ENCODE measurements around the gene SYNCRIP. TPM values are rescaled to one million over a fixed set of nuclear protein-coding genes. Genes with fewer than 3 reads are reported as not detected.
"Not testable (repeated sequence)": the region's sequence is repeated elsewhere in the genome, so short reads cannot be mapped to it uniquely, and the experiment has no call there.

SYNCRIP gene
- 100 to 1,000 TPM; 113 to 147 TPM for total RNA-seq
- long read RNA-seq, donor 1, full-length matches to known transcripts = 9 of 29 reads
- long read RNA-seq, donor 1, partial matches to known transcripts = 8 of 29 reads
- long read RNA-seq, donor 1, other reads (novel, unspliced or antisense) = 12 of 29 reads
- long read RNA-seq, donor 2, full-length matches to known transcripts = 7 of 152 reads
- long read RNA-seq, donor 2, partial matches to known transcripts = 128 of 152 reads
- long read RNA-seq, donor 2, other reads (novel, unspliced or antisense) = 17 of 152 reads

DNA sequence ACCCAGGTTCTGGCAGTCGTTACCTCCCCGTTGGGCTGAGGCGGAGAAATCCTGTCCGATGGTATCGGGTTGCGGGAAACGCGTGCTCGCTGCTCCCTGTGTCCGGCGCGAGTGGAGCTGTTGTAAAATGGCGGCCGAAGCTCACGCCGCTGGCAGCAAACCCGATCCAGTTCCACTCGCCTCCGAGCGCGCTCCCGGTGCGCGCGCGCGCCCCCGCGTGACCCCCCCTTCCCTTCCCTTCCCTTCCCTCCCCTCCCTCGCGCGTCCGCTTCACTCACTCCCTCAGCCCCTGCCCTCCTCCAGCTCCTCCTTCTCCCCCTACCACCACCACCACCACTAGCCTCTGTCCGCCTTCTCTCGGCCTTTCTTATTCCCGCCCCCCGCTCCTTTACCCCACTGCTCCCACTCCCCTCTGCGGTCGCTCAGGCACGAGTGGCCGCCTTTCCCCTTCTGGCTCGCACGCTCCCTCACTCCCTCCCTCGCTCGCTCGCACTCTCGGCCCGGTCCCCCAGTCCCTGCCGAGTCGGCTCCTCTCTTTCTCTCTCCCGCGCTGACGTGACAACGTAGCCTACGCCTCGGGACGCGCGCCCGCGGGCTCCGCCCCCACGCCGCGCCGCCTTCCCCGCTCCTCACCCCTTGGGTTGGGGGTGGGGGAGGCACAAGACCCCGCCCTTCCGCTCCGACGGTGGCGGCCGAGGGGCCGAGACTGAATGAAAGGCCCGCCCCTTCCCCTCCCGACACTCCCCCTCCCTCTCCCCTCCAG lies at the start of gene SYNCRIP:
TSS of gene SYNCRIP (minus strand) at position 113 of the 763 bp plus-strand sequence. CDS start 1,447 bp downstream, outside the sequence.
- intact Hi-C loops (cut with DNase I) = loop anchor here in 1 of 2 donors (2.0 kb wide), 1 partner anchor 36 kb away; no protein-coding TSS in a partner anchor
- DNase-seq (ENCODE audit: low spot score) = peak; percentile 100

GRCh38 chr6:85691478-85691877 lies 48.8 kb upstream of the SYNCRIP start:
- intact Hi-C loops (cut with DNase I) = no loop called here
- DNase-seq (ENCODE audit: low spot score) = no peak

- intact Hi-C loops (cut with DNase I) = no loop called here
- DNase-seq (ENCODE audit: low spot score) = no peak
Observed at GRCh38 chr6:85690071-85690470, 47.4 kb upstream of the SYNCRIP start.

GRCh38 chr6:85685713-85686112 lies 43.0 kb upstream of the SYNCRIP start:
- intact Hi-C loops (cut with DNase I) = no loop called here
- no peak for DNase-seq (ENCODE audit: low spot score)

DNA sequence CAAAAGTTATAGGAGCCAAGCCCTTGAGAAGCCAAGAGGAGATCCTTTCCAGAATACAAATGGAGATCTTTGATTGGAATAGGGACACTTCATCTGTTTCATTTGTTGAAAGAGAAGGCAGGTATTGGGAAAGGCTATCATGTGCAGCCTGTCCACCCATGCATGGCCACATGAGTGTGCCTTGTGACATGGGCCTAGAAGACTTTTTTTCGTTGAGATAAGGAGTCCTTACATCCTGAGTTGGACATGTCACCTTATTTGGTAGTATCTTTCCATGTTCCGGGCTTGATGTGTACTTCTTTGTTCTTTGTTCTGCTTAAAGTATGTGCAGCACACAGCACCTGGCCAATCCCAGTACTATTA lies 42.1 kb upstream of the SYNCRIP start:
- DNase-seq (ENCODE audit: low spot score) = no peak
- intact Hi-C loops (cut with DNase I) = no loop called here

- intact Hi-C loops (cut with DNase I) = no loop called here
- DNase-seq (ENCODE audit: low spot score) = no peak
Observed at GRCh38 chr6:85684133-85684808, 41.6 kb upstream of the SYNCRIP start.

GRCh38 chr6:85681899-85682298 lies 39.2 kb upstream of the SYNCRIP start:
- intact Hi-C loops (cut with DNase I) = not testable (repeated sequence)

GRCh38 chr6:85680388-85680787 lies 37.7 kb upstream of the SYNCRIP start:
- DNase-seq (ENCODE audit: low spot score) = no peak
- intact Hi-C loops (cut with DNase I) = no loop called here

More at GRCh38 chr6:85681899-85682298, 39.2 kb upstream of the SYNCRIP start:
- DNase-seq (ENCODE audit: low spot score) = not testable (repeated sequence)

- intact Hi-C loops (cut with DNase I) = loop anchor here in 1 of 2 donors (2.0 kb wide), 1 partner anchor 37 kb away; the partner anchor contains the start of gene SYNCRIP
- DNase-seq (ENCODE audit: low spot score) = no peak
Observed at GRCh38 chr6:85679445-85680123, 36.9 kb upstream of the SYNCRIP start.

DNA sequence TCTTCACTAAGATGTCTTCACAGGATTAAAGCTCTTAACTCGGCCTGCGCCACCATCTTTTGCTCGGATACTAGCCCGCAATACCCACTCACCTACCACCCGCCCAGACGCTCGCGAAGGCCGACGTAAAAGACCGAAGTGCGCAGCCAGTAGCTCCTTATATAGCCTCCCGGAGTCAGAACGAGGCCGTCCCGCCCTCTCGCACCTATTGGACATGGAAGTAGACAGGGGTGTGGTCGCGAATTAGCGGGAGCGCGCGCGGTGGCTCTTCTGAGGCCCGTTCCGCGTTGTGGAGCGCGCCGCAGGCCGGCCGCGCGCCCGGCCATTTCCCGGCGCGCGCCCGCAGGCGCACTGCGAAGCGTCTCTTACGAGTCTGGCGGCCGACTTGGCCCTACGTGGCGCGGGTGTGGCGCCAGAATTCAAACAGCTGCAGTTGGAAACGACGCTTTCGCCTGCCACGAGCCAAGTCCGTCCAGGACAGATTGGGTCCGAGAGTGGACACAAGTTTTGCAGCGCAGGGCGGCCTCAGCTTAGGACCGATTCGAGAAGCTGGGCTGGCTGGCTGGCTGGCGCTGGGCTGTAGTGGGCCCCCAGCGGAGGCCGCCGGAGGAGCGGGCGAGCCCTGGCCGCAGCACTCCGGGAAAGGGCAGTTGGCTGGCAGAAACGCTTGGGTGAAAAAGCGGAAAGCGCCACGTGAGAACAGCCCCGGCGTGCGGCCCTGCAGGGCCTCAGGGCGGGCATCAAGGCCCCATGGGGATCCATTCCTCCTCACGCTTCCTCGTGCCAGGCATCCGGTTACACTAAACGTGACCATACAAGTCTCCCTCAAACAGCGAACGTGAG lies 36.1 kb upstream of the SYNCRIP start:
- DNase-seq (ENCODE audit: low spot score) = peak; percentile 99
- intact Hi-C loops (cut with DNase I) = loop anchor here in 1 of 2 donors (2.0 kb wide), 1 partner anchor 36 kb away; the partner anchor contains the start of gene SYNCRIP

DNA sequence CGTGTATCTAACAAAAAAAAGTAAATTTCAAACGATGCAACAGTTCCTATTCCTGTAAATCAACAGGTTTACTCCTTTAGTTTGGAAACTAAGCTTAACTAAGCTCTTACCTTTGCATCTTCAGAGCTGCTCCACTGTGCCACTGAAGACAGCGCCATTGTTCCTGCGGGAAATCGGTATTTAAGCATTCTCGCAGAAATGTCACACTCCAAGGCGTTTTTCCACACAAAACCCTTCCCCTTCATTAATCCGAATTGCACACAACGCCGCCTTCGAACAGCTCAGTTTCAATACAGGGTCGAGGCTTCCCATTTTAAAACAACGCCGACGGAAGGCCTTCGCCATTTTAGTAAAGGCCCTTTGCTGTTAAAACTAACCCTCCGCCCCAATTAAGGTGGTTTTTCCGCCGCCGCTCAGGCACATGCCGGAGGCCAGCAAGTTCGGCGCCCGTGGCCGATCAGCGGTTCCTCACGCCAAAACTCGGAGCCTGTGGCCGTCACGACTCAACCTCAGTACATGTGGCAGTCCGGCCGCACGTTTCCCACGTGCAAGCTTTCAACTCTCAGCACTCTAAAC lies 35.4 kb upstream of the SYNCRIP start:
- DNase-seq (ENCODE audit: low spot score) = no peak

GRCh38 chr6:85677234-85677956 lies 34.7 kb upstream of the SYNCRIP start:
- no peak for DNase-seq (ENCODE audit: low spot score)
- intact Hi-C loops (cut with DNase I) = no loop called here

More for the DNA sequence above, 35.4 kb upstream of the SYNCRIP start:
- intact Hi-C loops (cut with DNase I) = loop anchor here in 1 of 2 donors (2.0 kb wide), 1 partner anchor 35 kb away; the partner anchor contains the start of gene SYNCRIP

- no peak for DNase-seq (ENCODE audit: low spot score)
- intact Hi-C loops (cut with DNase I) = no loop called here
Observed at GRCh38 chr6:85676086-85676729, 33.5 kb upstream of the SYNCRIP start.

- intact Hi-C loops (cut with DNase I) = no loop called here
- DNase-seq (ENCODE audit: low spot score) = no peak
Observed at GRCh38 chr6:85675030-85675819, 32.5 kb upstream of the SYNCRIP start.

- intact Hi-C loops (cut with DNase I) = no loop called here
- no peak for DNase-seq (ENCODE audit: low spot score)
Observed at GRCh38 chr6:85674604-85675003, 31.9 kb upstream of the SYNCRIP start.
